Stimulated activated CD8-positive, alpha-beta memory T cell treated with anti-CD3 and anti-CD28 coated beads, Interleukin-12 subunit alpha, Interleukin-12 subunit beta, amount 100 ng/mL, for 24 hours (primary cell): ENCODE measurements around the gene MAP3K6.

ENCODE experiments used
- DNase-seq: peaks from one replicate; pipeline ENCODE4 v3.0.0-alpha.2; 2020; ENCODE audit errors: extremely low read depth

Gene MAP3K6

DNA sequence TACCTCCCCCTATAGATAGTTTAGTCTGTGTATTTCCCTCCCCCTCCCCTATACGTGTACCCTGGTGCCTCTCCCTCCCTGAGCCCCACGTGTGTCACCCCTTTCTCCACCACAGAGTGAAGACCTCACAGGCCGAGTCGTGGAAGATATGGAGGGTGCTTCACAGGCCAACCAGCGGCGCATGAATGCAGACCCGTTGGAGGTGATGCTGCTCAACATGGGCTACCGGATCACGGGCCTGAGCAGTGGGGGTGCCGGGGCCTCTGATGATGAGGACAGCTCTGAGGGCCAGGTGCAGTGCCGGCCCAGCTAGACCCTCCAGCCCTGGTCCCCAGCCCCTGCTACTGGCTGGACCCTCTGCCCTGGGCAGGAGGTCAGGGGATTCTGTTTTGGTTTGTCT lies 60.7 kb downstream of the MAP3K6 start:
- no peak for DNase-seq
